Measurements from ENCODE around the gene PWWP2B. TPM values are rescaled to one million over a fixed set of nuclear protein-coding genes. Genes with fewer than 3 reads are reported as not detected.

Gene PWWP2B
- total and polyA plus RNA-seq, 2 of the 13 experiments (the other 11 are each of a cell fraction or from before 2014, with no cell fraction given), result 2.3 to 4.7 TPM

GRCh38 chr10:132446661-132447445, 49.9 kb downstream of the PWWP2B start (continued):
- TF ChIP-seq HOMEZ (CRISPR knock-in tag; IDR thresholded peaks at IDR 0.05; ENCODE audit: low read depth) (no peak), KDM2A (CRISPR knock-in tag; IDR thresholded peaks at IDR 0.05; ENCODE audit: borderline replicate concordance, low read depth) (peak; percentile 58), BRCA1 (CRISPR knock-in tag; IDR thresholded peaks at IDR 0.05) (no peak), MXD3 (CRISPR knock-in tag; IDR thresholded peaks at IDR 0.05) (no peak), ZNF740 (CRISPR knock-in tag; IDR thresholded peaks at IDR 0.05) (no peak), NFE2L1 (CRISPR knock-in tag; IDR thresholded peaks at IDR 0.05; ENCODE audit: borderline replicate concordance) (no peak), GPN1 (CRISPR knock-in tag; IDR thresholded peaks at IDR 0.05; ENCODE audit: borderline replicate concordance) (no peak), ZNF619 (CRISPR knock-in tag; IDR thresholded peaks at IDR 0.05) (no peak), FOXP4 (CRISPR knock-in tag; IDR thresholded peaks at IDR 0.05) (peak; percentile 9; the same call in 1 of the 2 replicates), RAD21 (CRISPR knock-in tag; IDR thresholded peaks at IDR 0.05) (peak; percentile 80), CC2D1A (CRISPR knock-in tag; IDR thresholded peaks at IDR 0.05) (no peak), SP140L (CRISPR knock-in tag; IDR thresholded peaks at IDR 0.05; ENCODE audit: borderline replicate concordance) (no peak), ZSCAN5A (CRISPR knock-in tag; IDR thresholded peaks at IDR 0.05; ENCODE audit: borderline replicate concordance) (no peak), ZNF280B (CRISPR knock-in tag; IDR thresholded peaks at IDR 0.05; ENCODE audit: borderline replicate concordance) (no peak), ESRRA (CRISPR knock-in tag; IDR thresholded peaks at IDR 0.05; ENCODE audit: low read depth) (no peak), TMF1 (CRISPR knock-in tag; IDR thresholded peaks at IDR 0.05; ENCODE audit: low read depth) (no peak), IKZF1 (IDR thresholded peaks at IDR 0.05) (no peak), ZKSCAN5 (CRISPR knock-in tag; IDR thresholded peaks at IDR 0.05) (no peak)
- TF ChIP-seq, protein P1, sequence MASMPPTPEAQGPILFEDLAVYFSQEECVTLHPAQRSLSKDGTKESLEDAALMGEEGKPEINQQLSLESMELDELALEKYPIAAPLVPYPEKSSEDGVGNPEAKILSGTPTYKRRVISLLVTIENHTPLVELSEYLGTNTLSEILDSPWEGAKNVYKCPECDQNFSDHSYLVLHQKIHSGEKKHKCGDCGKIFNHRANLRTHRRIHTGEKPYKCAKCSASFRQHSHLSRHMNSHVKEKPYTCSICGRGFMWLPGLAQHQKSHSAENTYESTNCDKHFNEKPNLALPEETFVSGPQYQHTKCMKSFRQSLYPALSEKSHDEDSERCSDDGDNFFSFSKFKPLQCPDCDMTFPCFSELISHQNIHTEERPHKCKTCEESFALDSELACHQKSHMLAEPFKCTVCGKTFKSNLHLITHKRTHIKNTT (CRISPR knock-in tag; IDR thresholded peaks at IDR 0.05), result no peak
